ENCODE results near the gene MKX.

- TF ChIP-seq CTCF (conservative IDR thresholded peaks at IDR 0.05 in 1 of 2, IDR thresholded peaks at IDR 0.05 in 1 of 2; ENCODE audit: extremely low read depth in 1 of 2, insufficient read depth in 1 of 2, low read depth in 1 of 2, low read length in 2 of 2) (no peak), EZH2 (IDR thresholded peaks at IDR 0.05; ENCODE audit: borderline replicate concordance, low read length) (peak; percentile 58)
Measured at GRCh38 chr10:27743012-27743876, 2.4 kb downstream of the MKX start.
